Natural killer cell treated with Interleukin-12 subunit alpha and Interleukin-12 subunit beta and Interleukin-15 and Interleukin-18, amount 100 ng/mL, for 72 hours (primary cell): ENCODE data around the gene COL27A1. TPM values are rescaled to one million over a fixed set of nuclear protein-coding genes. Genes with fewer than 3 reads are reported as not detected.

Experiments used
- ATAC-seq, 2 donors: fragments of 150-1000 bp; cut with Tn5 transposase in 1 of 2; sonication (Bioruptor Pico), chemical (Tn5 transposase) in 1 of 2; 2 replicates each; pipeline ENCODE4 v1.10.0; 2021
- DNase-seq: peaks from one replicate; pipeline ENCODE4 v3.0.0; 2022; ENCODE audit warnings: low spot score
- H3K27ac Mint-ChIP-seq, 2 donors: 1 replicate in 1 of 2; 2 replicates in 1 of 2; pipeline ENCODE4 v1.8.0; 2022; ENCODE audit warnings: mixed read lengths in 2 of 2, mild to moderate bottlenecking in 1 of 2, moderate library complexity in 1 of 2
- H3K27me3 Mint-ChIP-seq, 2 donors: 1 replicate in 1 of 2; 2 replicates in 1 of 2; pipeline ENCODE4 v1.8.0; 2022; ENCODE audit warnings: mixed read lengths in 2 of 2
- H3K36me3 Mint-ChIP-seq: one replicate; pipeline ENCODE4 v1.8.0; 2022; ENCODE audit warnings: mixed read lengths
- H3K4me1 Mint-ChIP-seq, 2 donors: 1 replicate in 1 of 2; 2 replicates in 1 of 2; pipeline ENCODE4 v1.8.0; 2022; ENCODE audit warnings: low read depth in 2 of 2, mixed read lengths in 2 of 2, mild to moderate bottlenecking in 1 of 2
- H3K4me3 Mint-ChIP-seq: one replicate; pipeline ENCODE4 v1.8.0; 2022; ENCODE audit warnings: mixed read lengths
- H3K9me3 Mint-ChIP-seq: 2 replicates; pipeline ENCODE4 v1.8.0; 2022; ENCODE audit warnings: mixed read lengths
- total RNA-seq, 2 donors: library from RNA; stranded (reverse); gene quantifications; one replicate each; pipeline ENCODE4 v1.2.3, GENCODE V29; 2022

COL27A1 gene
- total RNA-seq, 2 donors from 2014 or later = 1.5 to 1.6 TPM

DNA sequence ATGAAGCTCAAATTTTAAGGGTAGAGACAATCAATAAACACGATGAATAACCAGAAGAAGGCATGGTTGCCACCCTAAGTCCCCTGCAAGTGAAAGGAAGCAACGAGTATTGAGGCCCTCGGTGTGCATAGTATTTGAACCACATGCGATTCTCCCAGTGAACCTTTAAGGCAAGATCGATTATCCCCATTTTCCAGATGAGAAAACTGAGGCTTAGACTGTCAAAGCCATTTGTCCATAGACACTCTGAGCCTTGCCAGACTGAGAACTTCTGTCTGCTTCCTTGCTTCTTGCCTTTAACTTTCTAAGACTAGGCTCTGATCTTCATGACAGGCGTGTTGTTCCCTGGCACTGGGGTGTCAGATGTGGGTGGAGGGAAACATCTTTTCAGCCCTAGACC is 58.2 kb downstream of the COL27A1 start:
- no peaks in the 10 kb centered on the region for H3K27me3 Mint-ChIP-seq
- no peaks in the 10 kb centered on the region for H3K36me3 Mint-ChIP-seq
- H3K4me3 Mint-ChIP-seq = no peak overlapping the region
- no peak for DNase-seq
- H3K27ac Mint-ChIP-seq = no peak overlapping the region
- H3K9me3 Mint-ChIP-seq = no peaks in the 10 kb centered on the region
- no peak for ATAC-seq
- no peaks in the 10 kb centered on the region for H3K4me1 Mint-ChIP-seq

DNA sequence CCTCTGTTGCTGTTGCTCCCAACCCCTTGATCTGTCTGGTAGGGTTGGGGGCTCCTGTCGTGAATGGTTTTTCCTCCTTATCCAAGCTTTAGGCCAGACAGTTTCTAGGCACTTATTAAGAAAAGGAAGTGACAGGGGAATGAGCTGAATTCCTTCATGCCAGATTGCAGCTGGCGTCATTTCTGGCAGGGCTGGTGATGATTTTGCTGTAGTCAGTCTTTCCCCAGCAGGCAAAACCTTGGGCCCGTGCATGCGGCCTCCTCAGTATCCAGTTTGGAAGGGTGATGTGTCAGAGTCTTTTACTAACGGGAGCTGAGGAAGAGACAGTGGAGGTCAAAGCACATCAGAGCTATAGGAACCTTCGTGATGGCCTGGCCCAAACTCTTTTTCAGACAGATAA is 58.8 kb downstream of the COL27A1 start:
- ATAC-seq = no peak
- no peak overlapping the region for H3K27ac Mint-ChIP-seq
- H3K9me3 Mint-ChIP-seq = no peaks in the 10 kb centered on the region
- DNase-seq = no peak
- H3K27me3 Mint-ChIP-seq = no peaks in the 10 kb centered on the region
- H3K4me1 Mint-ChIP-seq = no peaks in the 10 kb centered on the region
- H3K4me3 Mint-ChIP-seq = no peak overlapping the region
- H3K36me3 Mint-ChIP-seq = no peaks in the 10 kb centered on the region

DNA sequence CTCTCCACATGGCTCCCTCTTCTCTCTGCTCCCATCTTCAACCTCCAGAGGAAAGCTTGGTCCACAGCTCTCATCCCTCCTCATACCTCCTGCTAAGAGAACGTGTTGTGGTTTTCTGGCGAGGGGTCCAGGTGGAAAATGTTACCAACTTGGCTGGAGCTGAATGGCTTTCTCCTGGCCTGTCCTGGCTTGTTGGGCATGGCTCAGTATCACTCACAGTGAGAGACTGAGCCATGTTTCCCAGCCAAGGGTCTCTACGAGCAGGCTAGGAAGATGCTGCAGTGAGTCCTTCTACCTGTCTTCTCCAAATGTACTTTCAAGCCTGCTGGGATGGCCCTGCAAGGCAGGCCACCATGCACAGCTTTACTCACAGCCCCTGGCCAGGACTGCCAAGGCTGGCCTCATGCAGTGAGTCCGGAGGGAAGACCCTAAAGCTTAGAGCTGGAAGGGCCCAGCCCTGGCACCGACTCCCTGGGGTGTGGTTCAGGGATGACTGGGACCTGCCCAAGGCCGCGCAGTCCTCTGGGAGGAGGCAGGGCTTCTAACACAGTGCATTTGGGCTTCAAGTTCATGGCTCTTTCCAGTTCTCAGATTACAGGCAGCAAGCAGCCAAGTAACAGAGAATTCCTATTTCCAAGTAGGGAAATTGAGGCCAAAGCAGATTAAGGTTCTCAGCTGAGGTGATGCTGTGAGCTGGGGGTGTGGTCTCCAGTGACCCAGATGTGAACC is 59.5 kb downstream of the COL27A1 start:
- H3K27ac Mint-ChIP-seq = no peak overlapping the region
- H3K4me1 Mint-ChIP-seq = no peaks in the 10 kb centered on the region
- H3K9me3 Mint-ChIP-seq = no peaks in the 10 kb centered on the region
- ATAC-seq = no peak
- no peak for DNase-seq
- H3K27me3 Mint-ChIP-seq = no peaks in the 10 kb centered on the region
- no peaks in the 10 kb centered on the region for H3K36me3 Mint-ChIP-seq
- H3K4me3 Mint-ChIP-seq = no peak overlapping the region

DNA sequence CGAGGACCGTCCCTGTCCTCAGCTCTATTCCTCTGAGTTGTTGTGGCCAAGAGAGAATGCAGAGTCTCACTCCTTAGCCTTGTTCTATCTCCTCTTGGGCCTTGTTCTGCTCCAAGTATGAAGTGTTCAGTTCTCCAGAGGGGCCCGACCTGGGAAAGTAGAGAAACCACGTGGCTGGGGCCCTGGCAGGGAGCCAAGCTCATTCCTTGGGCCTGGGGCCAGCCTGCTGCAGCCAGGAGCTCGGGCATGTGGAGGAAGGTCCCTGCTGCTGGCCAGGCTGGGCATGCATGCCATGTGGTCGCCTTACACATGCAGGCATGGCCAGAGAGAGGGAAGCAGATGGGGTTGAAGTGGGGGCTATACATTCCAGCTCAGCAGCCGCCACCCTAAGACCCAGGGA is 60.7 kb downstream of the COL27A1 start:
- H3K27ac Mint-ChIP-seq = no peak overlapping the region
- ATAC-seq (no peak), DNase-seq (no peak)
- no peaks in the 10 kb centered on the region for H3K4me1 Mint-ChIP-seq
- no peaks in the 10 kb centered on the region for H3K9me3 Mint-ChIP-seq
- no peaks in the 10 kb centered on the region for H3K36me3 Mint-ChIP-seq
- no peaks in the 10 kb centered on the region for H3K27me3 Mint-ChIP-seq
- no peak overlapping the region for H3K4me3 Mint-ChIP-seq

DNA sequence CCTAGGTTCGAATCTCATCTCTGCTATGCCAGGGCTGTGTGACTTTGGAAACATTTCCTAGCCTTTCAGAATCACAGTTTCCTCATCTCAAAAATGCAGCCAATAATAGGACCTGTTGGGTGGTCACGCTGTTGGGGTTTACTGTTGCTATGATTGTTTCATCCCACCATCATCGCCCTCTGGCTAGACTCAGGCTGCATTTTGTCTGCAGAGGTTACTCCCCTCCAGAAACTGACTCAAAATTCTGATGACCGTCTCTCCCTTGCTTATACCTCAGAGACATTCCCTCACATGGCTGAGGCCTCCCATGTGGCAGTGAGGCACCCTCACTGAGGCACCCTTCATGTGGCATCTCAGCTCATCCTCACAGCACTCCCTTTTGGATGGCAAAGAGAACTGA is 61.6 kb downstream of the COL27A1 start:
- Mint-ChIP-seq H3K4me1 (no peaks in the 10 kb centered on the region), H3K9me3 (no peaks in the 10 kb centered on the region), H3K27ac (no peak overlapping the region), H3K4me3 (no peak overlapping the region), H3K27me3 (no peaks in the 10 kb centered on the region), H3K36me3 (no peaks in the 10 kb centered on the region)
- DNase-seq (no peak), ATAC-seq (no peak)

DNA sequence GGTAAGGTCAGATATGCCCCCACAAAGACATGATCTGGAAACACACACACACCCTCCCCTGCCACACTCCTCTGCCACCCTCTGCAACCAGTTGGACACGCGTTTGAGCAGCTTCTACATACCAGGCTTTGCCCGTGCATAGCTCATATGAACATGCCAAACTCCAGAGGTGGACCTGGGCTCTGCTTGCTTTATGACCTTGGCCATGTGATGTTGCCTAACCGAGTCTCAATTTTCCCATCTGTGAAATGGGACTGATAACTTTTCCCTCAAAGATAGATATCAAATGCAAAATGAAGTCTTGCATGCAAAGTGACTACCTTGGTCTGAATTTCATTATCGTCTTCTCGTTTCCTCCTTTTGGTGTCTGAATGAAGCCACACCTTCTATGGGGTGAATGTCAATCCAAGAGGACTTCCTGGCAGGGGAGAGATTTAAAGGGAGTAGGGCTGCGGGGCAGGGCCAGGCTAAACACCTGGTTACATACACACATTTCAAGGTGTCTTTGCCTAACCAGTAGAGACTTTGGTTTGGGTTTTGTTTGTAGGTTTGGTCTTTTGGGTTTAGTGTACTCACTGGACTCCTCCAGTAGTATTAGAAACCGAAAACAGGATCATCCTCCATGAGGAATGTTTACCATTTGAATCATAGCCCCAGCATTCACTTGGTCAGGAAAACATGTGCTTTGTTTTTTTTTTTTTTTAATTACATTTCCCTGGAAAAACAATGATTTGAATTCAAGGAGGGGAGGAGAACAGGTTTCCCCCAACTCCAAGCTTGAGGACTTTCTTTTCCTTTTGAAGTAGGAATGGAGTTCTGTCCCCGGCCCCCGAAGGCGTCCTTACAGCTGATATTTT is 63.2 kb downstream of the COL27A1 start:
- Mint-ChIP-seq H3K27me3 (no peaks in the 10 kb centered on the region), H3K36me3 (no peaks in the 10 kb centered on the region), H3K4me1 (no peaks in the 10 kb centered on the region), H3K4me3 (no peak overlapping the region), H3K9me3 (no peaks in the 10 kb centered on the region), H3K27ac (no peak overlapping the region)
- ATAC-seq (no peak), DNase-seq (no peak)

DNA sequence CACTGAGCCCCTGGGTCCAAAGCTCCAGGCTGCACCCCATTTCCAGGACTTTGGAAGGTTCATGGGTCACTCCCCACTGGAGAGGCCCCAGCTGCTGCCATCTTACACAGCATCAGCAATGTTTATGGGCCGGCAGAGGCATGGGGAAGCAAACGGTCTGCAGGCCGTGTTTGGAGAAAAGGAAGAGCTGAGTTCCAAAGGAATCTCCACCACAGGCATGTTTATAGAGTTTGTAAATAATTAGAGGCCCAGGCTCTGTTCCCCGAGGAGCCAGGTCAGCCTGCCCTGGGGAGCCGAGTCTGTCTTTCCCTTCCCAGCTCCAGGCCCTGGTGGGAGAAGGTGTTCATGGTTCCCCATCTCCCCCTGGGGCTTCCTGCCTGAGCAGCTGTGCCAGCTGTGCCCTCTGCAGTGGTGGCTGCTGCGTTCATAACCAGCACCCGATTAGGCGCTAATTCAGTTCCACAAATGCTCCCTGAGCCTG is 64.8 kb downstream of the COL27A1 start:
- Mint-ChIP-seq H3K9me3 (no peaks in the 10 kb centered on the region), H3K4me1 (no peaks in the 10 kb centered on the region), H3K27me3 (no peaks in the 10 kb centered on the region), H3K4me3 (no peak overlapping the region), H3K36me3 (no peaks in the 10 kb centered on the region), H3K27ac (no peak overlapping the region)
- DNase-seq (no peak), ATAC-seq (no peak)

DNA sequence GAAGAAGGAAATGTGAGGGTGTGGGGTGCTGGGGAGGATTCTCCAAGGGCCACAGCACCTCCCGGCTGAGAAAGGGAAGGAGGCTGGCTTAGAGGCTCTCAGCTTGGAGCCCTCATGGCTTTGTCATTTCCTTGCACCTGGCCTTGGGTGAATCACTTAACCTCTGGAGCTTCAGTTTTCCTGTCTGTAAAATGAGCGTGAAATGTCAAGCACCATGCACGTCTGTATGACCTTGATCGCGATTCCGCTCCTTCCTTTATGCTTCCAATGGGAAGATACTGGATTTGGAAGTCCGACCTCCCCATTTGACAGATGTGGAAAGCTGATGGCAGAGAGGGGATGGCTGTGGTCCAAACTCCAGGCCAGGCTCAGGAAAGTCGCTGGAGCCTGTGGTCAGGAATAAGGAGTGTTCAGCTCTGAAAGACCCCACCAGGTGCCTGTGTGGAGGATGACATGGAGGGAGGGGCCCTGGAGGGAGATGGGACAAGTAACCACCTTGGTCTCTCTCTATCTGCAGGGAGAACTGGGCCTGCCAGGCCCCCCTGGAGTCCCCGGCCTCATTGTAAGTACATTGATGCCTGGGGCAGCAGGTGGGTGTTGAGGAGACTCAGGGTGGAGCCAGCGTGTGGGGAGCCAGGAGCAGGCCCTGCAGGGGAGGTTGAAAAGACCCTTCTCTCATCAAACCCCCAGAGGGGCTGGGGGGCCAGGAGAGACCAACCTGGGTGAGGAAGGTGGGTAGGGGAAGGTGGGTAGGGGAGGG is 66.5 kb downstream of the COL27A1 start:
- H3K4me1 Mint-ChIP-seq = no peaks in the 10 kb centered on the region
- no peaks in the 10 kb centered on the region for H3K9me3 Mint-ChIP-seq
- no peak overlapping the region for H3K27ac Mint-ChIP-seq
- DNase-seq (no peak), ATAC-seq (no peak)
- no peak overlapping the region for H3K4me3 Mint-ChIP-seq
- H3K36me3 Mint-ChIP-seq = no peaks in the 10 kb centered on the region
- H3K27me3 Mint-ChIP-seq = no peaks in the 10 kb centered on the region

DNA sequence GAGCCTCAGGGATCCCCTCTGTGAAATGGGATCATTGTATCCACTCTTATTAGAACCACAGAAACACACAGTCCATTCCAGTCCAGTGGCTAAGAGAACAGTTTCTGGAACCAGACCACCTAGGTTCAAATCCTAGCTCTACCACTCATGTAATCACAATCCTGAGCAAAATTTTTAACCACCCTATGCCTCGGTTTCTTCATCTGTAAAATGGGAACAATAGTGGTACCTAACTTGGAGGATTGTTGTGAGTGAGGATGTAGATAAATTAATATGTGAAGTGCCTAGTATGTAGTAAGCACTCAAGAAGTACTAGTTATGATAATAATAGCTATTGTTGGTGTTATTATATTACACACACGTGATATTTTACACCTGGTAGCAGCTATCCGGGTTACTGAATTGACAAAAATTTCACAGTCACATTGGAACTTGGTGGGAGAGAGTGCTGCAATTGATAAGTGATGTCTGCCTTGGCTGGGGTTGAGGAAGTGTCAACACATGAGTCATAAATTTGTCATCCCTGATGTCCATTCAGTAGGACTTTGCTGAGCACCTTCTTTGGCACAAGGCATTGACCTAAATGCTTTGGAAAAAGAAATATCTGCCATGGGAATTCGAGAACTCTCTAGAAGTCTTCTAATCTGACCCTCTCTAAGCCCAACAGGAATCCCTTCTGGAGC is 68.4 kb downstream of the COL27A1 start:
- Mint-ChIP-seq H3K9me3 (no peaks in the 10 kb centered on the region), H3K4me1 (no peaks in the 10 kb centered on the region), H3K27me3 (no peaks in the 10 kb centered on the region), H3K36me3 (no peaks in the 10 kb centered on the region), H3K27ac (no peak overlapping the region), H3K4me3 (no peak overlapping the region)
- ATAC-seq = no peak
- no peak for DNase-seq

DNA sequence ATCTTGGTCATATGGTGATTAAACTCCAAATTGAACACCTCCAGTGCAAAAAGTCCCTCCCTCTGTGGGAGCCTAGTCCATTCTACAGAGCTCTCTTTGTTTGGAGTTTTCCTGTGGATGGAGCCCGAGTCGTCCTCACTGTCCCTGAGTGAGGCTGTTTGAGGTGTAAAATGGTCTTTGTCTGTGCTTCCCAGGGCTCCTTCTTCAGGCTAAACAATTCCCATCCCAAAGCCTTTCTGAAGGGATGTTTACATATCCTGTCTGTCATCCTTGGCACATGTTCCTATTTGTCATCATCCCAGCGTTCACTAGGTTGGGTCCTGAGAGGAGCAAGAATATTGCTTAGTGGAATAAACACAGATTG is 68.9 kb downstream of the COL27A1 start:
- ATAC-seq (no peak), DNase-seq (no peak)
- H3K4me1 Mint-ChIP-seq = no peaks in the 10 kb centered on the region
- H3K27me3 Mint-ChIP-seq = no peaks in the 10 kb centered on the region
- H3K9me3 Mint-ChIP-seq = no peaks in the 10 kb centered on the region
- H3K27ac Mint-ChIP-seq = no peak overlapping the region
- H3K4me3 Mint-ChIP-seq = no peak overlapping the region
- H3K36me3 Mint-ChIP-seq = no peaks in the 10 kb centered on the region

DNA sequence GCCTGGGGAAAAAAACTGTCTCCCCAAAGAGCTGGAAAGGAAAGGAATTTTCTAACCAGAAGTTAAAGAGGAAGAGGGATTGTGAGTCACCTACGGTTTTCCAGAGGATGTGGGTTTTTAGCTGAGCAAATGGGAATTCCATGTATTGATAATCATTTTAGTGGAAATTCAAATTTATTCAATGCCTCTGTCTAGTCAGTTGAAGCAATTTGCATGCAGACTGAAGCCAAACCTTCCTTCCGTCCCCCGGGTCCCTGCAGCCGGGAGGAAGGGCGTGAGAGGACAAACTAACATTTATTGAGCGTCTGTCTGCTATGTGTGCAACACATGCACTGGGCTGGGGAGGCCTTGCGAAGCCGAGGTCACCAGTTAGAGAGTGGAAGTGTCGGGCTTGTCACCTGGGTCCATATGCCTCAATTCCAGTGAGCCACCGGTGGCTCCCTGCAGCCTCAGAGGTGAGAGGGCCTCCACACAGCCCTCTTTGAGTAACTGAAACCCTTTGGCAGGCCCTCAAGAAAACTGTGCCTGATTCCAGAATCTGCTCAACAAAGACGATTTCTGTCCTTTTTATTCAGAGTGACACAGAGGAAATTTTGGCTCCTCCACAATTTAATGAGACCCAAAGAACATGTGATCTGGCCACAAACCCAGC is 70.3 kb downstream of the COL27A1 start:
- H3K36me3 Mint-ChIP-seq = no peaks in the 10 kb centered on the region
- H3K4me3 Mint-ChIP-seq = no peak overlapping the region
- H3K9me3 Mint-ChIP-seq = no peaks in the 10 kb centered on the region
- H3K27ac Mint-ChIP-seq = no peak overlapping the region
- ATAC-seq (no peak), DNase-seq (no peak)
- H3K27me3 Mint-ChIP-seq = no peaks in the 10 kb centered on the region
- H3K4me1 Mint-ChIP-seq = no peaks in the 10 kb centered on the region

DNA sequence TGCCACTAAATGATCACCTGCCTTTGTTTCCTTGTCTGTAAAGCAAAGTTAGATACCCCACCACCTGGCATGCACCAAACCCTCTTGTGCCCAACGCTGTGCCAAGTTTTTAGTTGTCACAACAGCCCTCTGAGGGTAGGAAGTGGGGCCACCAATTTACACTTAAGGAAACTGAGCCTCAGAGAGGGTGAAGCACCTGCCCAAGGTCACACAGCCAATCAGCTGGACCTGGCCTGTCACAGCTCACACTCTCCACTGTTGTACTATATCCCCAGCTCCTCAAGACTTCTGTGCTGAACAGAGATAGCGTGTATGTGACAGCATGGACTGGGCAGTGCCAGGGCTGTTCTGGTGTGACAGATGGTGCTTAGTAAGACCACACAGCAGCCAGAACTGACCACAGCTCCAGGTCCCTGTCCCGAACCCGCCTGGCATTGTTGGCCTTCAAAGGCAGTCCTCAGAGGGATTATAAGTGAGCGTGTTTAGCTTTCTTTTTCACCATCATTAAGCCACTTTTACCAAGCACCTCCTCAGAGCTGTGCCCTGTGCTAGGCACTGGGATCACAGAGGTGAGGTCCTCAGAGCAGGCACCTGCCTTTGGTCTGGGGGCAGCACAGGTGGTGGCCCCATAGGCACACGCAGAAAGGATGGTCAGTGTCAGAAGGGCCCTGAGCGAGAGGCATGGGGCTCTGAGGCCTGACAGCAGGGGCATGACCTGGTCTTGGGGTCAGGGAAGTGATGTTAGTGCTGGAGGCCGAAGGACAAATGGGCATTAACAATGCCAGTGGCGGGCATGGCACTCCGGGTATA is 71.1 kb downstream of the COL27A1 start:
- H3K4me1 Mint-ChIP-seq = no peaks in the 10 kb centered on the region
- H3K4me3 Mint-ChIP-seq = no peak overlapping the region
- H3K9me3 Mint-ChIP-seq = no peaks in the 10 kb centered on the region
- H3K27me3 Mint-ChIP-seq = no peaks in the 10 kb centered on the region
- no peaks in the 10 kb centered on the region for H3K36me3 Mint-ChIP-seq
- DNase-seq (no peak), ATAC-seq (no peak)
- no peak overlapping the region for H3K27ac Mint-ChIP-seq
